H1 (cell line): ENCODE data around the gene RFX5. TPM values are rescaled to one million over a fixed set of nuclear protein-coding genes. Genes with fewer than 3 reads are reported as not detected.

Source experiments
- SIRT6 ChIP-seq: IDR thresholded peaks from one replicate; pipeline ENCODE4 v1.7.1; 2012; ENCODE audit warnings: low read length, inconsistent platforms
- polyA plus RNA-seq, 7 experiments: library from polyadenylated mRNA; depleted of rRNA in 3 of 7; stranded (reverse) in 5 of 7; unstranded in 2 of 7; fragments of >200 nt in 5 of 7; fragments of 200-250 nt in 2 of 7; gene quantifications; 1 replicate in 5 of 7; 2 replicates in 1 of 7; 4 replicates in 1 of 7; pipeline versions ENCODE4 v1.2.1 to v1.2.3, GENCODE V29; 2011 to 2013; ENCODE audit warnings: missing spikeins in 2 of 7, mixed read lengths in 2 of 7
- total RNA-seq: library from RNA; stranded (reverse); fragmentation: NEBNext Ultra II Directional; extraction: Animal tissue kit (Norgen Biotek cat#: 25700); gene quantifications from 2 replicates; pipeline ENCODE4 v1.2.1, GENCODE V29; 2021

Gene RFX5
- total and polyA plus RNA-seq, 2 of the 8 experiments (the other 6 are each of a cell fraction or from before 2014, with no cell fraction given), result 27.8 to 59.7 TPM

DNA sequence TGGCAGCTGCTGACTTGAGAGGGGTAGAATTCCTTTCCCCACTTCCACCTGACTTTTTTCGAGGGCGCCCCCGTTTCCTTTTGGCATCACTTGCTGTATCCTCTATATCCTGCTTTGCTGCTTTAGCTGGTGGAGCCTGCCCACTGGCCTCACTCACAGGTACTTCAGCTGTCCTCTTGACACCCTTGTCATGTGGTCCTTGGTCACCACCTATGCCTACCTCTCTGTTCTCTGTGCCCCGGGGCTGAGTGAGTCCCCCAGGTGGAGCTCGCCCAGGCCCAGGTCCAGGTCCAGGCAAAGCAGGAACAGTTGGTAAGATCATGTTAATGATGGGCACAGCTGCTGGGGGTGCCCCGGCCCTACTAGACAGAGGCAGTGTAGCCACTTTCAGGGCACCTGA is 4.5 kb downstream of the RFX5 start (continued):
- no peak for TF ChIP-seq SIRT6
